NCI-H69 (cell line): ENCODE measurements around the gene PCSK9.

Experiments used
- DNase-seq: peaks from one replicate; lab custom pipeline; 2025; lab: John Stamatoyannopoulos, UW

Gene PCSK9

DNA sequence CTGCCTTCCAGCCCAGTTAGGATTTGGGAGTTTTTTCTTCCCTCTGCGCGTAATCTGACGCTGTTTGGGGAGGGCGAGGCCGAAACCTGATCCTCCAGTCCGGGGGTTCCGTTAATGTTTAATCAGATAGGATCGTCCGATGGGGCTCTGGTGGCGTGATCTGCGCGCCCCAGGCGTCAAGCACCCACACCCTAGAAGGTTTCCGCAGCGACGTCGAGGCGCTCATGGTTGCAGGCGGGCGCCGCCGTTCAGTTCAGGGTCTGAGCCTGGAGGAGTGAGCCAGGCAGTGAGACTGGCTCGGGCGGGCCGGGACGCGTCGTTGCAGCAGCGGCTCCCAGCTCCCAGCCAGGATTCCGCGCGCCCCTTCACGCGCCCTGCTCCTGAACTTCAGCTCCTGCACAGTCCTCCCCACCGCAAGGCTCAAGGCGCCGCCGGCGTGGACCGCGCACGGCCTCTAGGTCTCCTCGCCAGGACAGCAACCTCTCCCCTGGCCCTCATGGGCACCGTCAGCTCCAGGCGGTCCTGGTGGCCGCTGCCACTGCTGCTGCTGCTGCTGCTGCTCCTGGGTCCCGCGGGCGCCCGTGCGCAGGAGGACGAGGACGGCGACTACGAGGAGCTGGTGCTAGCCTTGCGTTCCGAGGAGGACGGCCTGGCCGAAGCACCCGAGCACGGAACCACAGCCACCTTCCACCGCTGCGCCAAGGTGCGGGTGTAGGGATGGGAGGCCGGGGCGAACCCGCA, at the start of gene PCSK9:
TSS of gene PCSK9 (plus strand) at position 207 of the 741 bp plus-strand sequence. CDS start at position 497, 290 bp downstream.
- peak; percentile 56 for DNase-seq

DNA sequence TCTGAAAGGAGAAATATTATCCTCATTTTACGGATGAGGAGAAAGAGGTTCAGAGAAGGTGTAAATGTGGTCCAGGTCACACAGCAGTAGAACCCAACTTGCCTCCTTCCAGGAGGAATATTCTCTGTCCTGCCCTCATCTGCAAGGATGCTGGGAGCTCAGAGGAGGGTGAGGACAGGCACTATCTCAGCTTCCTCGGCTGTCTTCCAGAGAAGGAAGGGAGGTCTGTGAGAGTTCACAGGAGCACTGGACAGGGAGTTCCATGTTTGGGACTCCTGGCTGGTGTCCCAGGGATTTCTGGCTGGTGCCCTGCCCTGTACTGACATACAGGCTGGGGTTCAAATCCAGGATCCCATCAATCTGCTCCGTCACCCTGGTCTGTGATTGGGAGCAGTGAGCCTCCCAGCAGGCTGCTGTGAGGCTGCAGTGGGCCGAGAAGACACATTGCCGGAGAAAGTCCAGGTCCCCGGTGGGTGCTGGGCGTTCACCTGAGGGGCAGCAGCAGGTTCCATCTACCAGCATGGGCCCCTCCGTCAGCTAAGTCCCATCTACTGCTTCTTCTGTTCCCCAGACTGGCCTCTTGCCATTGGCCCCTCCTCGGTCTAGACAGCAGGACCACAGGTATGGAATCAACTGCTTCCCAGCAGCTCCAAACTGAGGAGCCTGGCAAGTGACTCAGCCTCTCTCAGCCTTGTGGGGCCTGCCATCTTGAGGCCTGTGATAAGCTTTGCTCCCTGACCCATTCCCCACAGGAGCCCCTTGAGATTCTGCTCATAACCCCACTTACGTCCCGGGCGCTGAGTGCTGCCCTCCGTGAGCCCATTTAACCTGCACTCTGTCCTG, 49.2 kb upstream of the PCSK9 start:
- peak; percentile 25 for DNase-seq

DNA sequence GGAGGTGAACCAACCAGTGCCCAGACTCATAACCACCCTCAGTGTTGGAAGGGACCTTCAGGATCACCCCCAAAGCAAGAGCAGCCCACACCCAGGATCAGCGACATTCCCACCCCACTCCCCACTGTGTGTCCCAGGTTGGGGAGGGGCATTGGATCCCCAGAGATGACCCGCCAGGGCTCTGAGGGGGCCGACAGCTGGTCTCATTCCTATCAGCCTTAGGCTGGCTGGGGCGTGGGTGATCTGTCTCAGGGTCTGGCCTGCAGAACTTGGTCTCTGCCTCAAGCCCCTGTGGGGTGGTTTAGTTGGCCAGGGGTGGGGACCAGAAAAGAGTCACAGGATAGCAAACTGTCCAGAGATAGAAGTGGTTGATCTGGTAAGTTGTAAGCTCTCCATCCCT, 48.4 kb upstream of the PCSK9 start:
- DNase-seq, result no peak

DNA sequence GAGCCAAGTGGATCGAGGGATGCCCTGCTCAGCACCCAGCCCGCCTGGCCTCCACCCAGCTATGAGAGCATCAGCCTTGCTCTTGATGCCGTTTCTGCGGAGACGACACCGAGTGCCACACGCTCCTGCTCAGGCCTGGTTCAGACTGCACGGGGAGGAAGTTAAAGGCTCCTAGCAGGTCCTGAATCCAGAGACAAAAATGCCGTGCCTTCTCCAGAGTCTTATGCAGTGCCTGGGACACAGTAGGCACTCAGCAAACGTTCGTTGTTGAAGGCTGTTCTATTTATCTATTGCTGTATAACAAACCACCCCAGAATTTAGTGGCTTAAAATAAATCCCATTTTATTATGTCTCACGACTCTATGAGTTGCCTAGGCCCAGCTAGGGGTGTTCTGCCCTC, 47.4 kb upstream of the PCSK9 start:
- DNase-seq, result no peak

DNA sequence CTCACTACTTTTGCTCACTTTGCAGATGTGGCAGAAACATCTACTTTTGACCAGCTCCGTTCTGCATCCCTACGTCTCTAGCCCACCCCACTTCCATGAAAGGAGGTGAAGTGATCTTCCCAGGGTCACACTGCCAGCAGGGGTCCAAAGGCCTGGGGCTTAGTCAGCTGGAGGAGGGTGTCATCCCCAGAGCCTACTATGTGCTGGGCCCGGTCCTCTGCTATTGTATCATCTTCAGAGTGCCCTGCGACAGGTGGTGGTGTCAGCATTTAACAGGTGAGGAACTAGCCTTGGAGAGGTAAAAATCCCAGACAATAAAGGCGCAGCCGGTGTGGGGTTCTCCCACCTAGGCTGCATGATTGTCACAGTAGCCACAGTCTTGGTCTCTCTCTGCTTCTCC, 46.2 kb upstream of the PCSK9 start:
- DNase-seq, result no peak

DNA sequence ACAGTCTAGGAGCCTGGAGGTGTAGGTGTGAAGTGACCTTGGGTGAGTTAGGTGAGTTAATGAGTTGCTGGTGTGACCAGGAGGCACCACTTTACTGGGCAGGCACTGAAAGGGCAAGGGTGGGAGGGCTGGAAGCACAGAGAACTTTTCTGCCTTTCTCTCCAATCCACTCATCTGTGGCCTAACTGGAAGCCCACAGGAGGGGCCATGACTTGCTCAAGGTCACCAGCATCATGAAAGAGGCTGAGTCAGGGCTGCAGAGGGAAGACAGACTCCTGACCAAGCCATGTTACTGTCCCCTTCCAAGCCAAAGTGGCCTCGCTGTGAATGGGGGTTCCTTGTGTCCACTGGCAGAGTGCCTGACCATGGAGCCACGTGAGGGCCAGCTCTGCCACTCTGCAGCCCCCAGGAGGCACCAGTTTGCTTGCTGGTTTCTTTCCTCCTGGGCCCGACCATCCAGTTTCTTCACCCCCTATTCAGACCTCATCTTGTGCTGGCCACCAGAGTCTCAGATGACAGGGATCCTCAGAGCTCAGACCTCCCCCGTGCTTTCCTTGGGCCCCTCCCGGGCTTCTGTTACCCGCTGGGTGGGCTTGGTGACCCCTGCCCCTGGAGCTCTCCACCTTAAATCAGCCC, 44.9 kb upstream of the PCSK9 start:
- no peak for DNase-seq

DNA sequence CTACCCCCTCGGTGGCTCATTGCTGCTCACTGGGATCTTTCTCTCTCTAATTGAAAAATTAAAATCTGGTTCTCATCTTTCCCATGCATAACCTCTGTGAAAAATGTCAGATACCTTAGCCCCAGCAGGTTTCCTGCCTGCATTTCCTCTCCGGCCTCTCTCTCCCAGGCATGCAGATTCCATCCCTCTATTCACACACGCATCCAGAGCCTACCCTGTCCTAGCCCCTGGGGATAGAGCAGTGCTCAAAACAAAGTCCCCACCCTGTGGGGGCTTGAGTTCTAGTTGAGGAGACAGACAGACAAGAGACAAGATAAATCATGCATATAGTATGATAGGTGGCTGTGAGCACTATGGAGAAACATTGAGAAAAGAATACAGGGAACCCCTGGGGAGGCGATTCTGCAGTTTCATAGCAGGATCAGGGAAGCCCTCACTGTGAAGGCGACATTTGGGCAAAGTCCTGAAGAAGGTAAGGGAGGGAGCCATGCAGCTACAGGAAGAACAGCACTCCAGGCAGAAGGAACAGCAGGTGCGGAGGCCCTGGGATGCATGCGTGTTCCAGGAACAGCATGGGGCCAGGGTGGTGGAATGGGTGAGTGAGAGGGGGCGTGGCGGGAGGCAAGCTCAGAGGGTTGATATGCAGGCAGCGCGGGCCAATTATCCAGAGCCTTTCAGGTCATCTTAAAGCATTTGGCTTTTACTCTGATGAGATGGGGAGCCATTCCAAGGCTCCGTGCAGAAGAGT, 44.2 kb upstream of the PCSK9 start:
- peak; percentile 54 for DNase-seq

DNA sequence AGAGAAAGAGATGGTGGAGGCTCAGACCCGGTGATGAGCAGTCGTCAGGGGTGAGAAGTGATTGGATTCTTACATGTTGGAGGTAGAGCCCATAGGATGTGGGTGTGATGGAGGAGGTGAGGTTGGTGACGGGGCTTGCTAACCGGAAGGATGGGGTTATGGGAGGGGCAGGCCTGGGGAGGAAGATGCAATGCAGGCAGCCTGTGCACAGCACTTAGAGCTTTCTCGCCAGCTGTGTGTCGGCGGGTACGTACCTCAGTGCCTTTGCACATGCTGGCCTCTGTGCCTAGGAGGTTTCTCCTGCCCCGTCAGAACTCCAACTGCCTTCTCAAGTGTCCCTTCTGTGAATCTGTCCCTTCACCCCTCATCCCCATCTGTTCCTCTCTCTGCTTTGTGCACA, 43.5 kb upstream of the PCSK9 start:
- DNase-seq, result no peak

DNA sequence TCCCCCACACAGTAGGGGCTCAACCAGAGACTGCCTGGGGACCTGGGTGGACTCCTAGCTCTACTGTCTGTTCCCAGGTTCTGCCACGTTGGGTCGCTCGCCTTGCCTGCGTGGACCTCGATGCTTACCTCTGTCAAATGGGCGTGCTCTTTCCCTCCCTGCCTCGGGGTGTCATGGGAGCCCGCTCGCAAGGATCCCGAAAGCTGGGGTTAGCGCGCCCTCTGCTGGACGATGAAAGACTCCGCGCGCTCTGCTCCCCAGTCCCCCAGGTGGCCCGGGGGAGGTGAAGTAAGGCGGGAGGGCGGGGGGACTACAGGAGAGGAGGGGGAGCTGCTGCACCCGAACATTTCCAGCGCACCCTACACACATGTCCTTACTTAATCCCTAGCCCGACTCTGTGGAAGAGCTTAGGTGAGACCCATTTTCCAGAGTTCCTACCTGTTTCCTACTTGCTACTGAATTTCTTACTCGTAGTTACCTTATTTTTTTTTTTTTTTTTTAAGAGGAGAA, 42.9 kb upstream of the PCSK9 start:
- DNase-seq, result peak; percentile 77

DNA sequence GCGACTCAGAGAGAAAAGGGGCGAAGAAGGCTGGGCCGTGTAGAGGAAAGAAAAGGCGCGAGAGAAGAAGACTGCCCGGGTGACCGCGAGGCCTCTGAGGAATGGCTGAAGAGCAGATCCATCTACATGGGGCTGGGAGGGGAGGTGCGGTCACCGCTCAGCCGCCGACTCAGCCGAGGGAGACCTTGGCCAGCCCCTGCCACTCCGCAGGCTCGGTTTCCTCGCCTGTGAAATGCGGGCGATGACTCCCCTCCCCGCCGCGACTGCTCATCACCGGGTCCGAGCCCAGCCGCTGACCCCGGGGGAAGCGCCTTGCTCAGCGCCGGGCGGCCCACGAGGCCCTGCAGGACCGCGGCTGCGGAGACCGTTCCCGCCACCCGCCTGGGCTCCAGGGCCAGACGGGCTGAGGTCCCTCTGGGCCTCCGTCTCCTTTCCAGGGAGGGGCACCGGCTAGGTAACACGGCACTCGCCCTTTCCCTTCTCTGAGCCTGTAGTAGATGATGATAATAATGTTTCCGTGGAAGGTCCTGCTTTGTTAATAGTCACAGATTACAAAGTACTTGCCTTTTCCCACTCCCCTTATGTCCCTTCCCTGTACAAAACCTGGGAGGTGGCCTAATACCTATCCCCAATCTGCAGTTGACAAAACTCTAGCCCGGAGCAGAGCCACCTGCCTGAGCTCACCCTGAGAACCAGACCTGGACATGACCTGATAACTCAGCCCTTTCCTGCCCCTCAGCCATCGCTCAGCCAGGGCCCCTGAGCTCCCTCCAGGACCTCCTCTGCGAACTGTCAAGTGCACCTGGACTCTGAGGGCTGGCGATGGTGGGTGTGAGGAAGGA, 42.3 kb upstream of the PCSK9 start:
- DNase-seq, result no peak

DNA sequence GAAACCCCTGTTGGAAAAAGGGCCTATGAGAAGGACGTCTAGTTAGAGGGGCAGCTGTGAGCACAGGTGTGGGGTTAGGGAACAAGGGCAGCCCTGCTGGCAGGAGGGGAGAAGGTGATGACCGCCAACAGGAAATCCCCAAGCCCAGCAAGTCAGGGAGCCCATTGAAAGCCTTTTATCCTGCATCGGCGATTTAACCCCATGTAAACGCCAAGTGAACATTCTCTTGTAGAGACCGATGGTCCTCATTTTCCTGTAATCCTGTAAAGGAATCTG, 41.7 kb upstream of the PCSK9 start:
- no peak for DNase-seq

DNA sequence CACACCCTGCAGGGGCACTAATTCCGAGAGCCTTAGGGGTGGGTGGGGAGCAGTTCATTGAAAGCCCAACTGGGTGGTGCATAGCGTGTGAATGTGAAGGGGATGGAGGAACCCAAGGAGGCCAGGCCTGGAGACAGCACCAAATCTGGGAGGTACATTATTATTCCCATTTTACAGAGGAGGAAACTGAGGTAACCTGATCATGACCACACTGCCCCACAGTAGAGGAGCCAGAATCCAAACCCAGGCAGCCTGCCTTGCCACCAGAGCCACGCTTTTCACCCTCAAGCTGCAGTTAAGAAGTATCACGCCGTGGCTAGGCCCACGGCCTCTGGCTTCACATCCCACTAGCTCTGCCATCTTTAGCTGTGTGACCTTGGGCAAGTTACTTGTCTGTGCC, 41.2 kb upstream of the PCSK9 start:
- no peak for DNase-seq

DNA sequence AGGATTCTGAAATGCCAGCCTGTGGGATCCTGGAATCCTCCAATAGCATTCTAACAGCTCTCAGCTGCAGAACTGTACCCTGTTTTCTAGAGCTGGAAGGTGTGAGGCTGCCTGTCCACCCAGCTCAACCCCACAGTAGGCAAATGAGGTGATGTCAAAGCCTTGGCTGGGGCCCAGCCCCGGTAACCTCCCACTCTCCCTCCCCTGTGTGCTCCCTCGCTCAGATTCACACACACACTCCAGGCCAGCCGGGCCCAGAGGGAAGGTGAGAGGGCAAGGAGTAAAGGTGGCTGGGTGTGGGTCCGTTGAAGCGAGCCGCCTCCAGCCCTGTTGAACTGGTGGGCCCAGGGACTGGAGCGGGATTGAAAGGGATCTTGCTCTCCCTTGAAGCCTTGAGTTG, 40.7 kb upstream of the PCSK9 start, which contains the start of gene BSND:
TSS of gene BSND (plus strand) at position 257 of the 400 bp plus-strand sequence. CDS start 254 bp downstream, outside the sequence.
- no peak for DNase-seq

DNA sequence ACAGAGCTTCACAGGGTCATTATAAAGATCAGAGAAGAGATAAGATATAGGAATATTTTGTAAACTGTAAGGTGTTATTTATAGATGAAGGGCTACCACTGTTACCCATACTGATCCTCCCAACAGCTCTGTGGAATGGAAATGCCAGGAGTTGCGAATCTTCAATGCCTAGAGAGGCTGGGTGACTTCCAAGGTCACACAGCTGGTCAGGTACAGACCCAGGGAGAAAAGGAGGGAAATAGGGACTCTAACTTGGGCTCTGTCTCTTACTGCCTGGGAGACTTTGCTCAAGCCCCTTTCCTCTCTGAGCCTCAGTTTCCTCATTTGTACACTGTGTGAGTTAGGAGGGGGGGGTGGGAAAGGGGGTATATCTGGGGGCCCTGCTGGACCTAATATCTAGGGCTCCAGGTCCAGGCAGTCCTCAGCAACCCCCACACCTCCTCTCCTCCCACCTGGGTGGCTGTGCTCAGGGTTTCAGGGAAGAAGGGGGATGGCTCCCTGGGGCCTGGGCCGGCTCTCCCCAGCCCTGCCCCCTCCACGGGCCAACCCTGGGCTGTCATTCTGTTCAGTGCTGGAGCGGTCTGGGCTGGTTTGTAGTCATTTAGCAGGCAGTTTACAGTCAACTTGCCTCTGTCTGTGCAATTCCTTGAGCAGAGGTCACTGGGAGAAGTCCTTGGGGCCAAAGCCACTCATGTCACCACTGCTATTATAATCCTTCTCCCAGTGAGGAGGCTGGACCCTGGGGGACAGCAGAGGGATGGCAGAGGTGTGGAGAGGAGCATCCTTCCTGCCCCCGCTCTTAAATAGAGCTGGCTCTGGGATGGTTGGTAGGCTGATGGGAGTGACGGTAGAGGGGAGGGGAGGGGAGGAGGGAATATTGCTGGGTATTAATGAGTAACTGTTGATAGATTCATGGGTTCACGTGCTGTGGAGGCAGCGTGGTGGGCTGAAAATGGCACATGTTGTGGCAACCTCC, 39.0 kb upstream of the PCSK9 start:
- DNase-seq, result no peak

DNA sequence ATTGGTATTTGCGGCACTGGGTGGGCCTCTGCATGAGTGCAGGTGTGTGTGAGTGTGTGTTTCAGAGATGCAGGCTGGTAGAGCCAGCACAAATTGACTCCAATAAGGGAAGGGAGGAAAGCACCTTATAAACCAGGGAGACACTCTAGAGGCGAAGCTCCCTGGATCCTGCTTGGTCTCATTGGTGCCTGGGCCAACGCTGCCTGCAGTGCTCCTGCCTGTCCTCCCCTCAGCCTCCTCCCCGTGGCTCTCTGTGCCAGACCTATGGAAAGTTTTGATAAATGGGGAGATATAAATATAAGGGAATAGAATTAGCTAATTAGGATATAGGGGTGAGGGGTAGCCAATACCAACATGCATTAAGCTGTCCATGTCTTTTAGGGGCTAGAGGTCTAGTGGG, 38.0 kb upstream of the PCSK9 start:
- DNase-seq, result no peak

DNA sequence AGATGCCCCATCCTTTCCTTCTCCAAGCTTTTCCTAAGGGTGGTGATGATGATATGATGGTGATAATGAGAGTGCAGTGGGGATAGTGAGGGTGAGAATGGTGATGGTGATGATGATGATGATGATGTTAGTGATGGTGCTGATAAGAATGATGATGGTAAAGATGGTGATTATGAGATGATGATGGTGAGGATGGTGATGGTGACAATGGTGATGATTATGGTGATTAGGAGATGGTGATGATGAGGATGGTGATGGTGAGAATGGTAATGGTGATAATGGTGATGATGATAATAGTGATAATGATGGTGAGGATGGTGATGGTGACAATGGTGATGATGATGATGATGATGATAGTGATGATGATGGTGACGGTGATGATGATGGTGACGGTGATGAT, 36.7 kb upstream of the PCSK9 start:
- DNase-seq, result no peak

DNA sequence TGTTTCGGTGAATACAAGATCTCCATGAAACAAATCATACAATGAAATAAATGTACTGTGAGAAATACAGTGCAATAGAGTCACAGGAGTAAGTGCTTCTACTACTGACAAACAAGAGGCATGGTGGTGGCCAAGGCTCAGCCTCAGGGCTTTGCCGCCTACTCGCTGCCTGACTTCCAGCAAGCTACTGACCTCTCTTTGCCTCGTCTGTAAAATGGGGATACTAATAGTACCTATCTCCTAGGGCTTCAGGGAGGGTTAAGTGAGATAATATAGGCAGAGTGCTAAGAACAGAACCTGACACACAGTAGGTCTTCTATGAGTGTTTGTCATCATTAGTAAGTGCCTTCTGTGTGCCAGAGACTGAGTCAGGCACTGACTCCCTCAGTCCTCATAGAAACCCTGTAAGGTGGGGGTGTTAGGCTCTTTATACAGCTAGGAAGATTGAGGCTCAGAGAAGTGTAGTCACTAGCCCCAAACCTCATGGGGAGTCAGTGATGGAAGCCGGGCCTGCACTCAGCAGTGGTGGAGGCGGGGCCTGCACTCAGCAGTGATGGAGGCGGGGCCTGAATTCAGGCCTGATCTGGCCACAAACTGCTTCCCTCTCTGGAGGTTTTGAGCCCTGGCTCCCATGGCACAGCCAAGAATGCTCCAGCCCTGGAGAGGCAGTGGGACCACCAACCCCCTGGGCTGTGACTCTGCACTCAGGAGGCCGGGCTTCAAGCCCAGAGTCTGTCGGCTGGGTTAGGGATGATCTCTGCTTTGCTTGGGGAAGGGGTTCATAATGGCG, 33.8 kb upstream of the PCSK9 start:
- peak; percentile 4 for DNase-seq

DNA sequence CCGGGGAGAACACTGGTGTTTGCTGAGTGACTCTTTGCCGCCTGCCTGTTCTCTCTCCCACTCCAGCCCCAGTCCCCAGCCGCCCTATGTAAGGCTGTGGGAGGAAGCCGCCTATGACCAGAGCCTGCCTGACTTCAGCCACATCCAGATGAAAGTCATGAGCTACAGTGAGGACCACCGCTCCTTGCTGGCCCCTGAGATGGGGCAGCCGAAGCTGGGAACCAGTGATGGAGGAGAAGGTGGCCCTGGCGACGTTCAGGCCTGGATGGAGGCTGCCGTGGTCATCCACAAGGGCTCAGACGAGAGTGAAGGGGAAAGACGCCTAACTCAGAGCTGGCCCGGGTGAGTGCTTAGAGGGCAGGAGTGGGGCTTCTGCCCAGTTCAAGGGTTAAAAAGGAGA, 32.4 kb upstream of the PCSK9 start:
- DNase-seq, result no peak

DNA sequence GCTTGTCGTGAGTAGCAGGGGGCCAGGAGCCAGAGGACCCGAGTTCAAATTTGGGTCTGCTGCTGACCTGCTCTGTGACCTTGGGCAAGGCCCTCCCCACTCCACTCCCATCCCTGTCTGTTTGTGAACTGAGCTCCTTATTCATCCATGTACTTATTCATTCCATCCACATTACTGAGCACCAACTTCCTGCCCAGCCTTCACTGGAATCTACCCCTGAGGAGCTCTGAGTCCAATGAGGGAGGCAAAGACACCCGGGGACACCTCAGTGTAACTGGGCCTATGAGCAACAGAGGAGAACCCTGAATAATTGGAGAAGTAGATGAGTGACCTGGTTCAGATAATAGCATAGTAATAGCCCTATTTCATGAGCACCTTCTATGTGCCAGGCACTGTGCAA, 31.7 kb upstream of the PCSK9 start:
- DNase-seq, result no peak
